COLO829 (cell line): ENCODE data around the gene CYTH3.

ENCODE experiments used
- DNase-seq: peaks from one replicate; pipeline ENCODE4 v3.0.0; 2012; ENCODE audit warnings: low spot score

The CYTH3 gene

GRCh38 chr7:6258440-6259182, 13.8 kb downstream of the CYTH3 start:
- DNase-seq = peak; percentile 73

- DNase-seq = peak; percentile 85
These were observed 14.7 kb downstream of the CYTH3 start for GRCh38 chr7:6257675-6258074.

GRCh38 chr7:6256677-6257535, 15.5 kb downstream of the CYTH3 start:
- DNase-seq = peak; percentile 88

DNA sequence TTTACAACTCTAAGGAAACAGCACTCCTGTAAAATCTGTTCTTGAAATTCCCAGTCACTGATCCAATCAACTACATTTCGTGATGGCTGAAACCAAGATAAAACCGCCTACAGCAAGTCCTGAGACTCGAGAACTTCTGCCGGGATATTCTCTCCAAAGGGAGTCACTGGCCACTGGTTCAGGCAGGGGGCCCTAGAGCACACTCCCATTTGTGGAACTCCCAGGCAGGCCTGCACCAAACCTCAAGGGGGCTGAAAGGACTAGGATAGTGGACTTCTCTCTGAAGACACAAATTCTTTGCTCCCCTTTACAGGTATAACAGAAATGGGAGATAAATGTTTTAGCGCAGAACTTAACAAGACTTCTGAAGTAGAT, 16.3 kb downstream of the CYTH3 start:
- DNase-seq = no peak

- no peak for DNase-seq
These were observed 17.6 kb downstream of the CYTH3 start for GRCh38 chr7:6254866-6255265.

DNA sequence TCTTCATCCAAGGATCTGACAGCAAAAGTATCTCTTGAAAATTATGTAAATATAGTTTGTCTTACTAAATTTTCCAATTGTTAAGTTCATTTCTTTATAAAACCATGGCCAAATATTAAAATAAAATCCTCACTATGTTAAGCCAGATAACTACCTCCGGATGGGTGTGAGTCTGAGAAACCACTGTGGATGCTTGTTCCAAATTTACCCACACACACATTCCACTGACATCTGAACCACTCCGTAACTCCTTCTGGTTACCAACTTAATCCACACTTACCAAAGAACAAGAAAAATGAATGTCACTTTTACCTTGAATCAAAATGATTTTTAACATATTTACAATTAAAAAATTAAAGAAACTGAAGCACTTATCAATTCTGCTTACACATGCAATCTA, 19.7 kb downstream of the CYTH3 start:
- no peak for DNase-seq

DNA sequence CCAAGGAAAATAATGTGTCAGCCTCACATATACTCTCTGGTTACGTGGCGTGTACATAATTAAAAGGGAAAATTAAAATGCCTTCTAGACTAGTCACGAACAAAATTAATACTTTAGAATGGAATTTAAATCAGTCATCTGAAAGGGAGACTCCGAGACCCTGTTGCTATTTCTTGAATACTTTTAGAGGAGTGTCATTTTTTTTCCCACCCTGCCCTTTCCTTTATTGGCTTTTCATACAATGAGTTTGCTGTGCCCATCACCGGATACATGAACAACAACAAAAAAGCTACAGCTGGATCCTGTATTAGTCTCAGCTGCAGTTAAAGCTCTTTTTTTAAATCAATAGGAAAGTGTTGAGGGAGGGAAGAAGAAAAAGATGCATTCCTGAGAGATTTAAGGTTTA, 20.1 kb downstream of the CYTH3 start:
- no peak for DNase-seq

DNA sequence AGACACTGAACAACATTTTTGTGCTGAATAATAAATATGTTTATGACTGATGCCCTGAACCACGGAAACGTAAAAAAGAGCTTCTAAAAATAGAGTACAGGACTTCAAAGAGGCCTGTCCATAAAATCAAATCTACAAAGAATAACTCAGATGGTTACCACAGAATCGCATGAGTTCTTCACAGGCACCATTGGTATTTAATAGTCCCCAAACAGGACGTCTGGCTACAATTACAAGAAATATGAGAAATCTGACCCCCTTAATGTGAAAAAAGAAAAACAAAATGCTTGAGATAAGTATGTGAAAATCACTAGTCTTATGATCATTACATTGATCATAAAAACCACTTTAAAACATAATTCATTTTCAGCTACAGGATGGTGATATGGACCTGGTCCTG, 20.8 kb downstream of the CYTH3 start:
- DNase-seq = no peak

- DNase-seq = no peak
These were observed 22.0 kb downstream of the CYTH3 start for GRCh38 chr7:6250364-6250833.

DNA sequence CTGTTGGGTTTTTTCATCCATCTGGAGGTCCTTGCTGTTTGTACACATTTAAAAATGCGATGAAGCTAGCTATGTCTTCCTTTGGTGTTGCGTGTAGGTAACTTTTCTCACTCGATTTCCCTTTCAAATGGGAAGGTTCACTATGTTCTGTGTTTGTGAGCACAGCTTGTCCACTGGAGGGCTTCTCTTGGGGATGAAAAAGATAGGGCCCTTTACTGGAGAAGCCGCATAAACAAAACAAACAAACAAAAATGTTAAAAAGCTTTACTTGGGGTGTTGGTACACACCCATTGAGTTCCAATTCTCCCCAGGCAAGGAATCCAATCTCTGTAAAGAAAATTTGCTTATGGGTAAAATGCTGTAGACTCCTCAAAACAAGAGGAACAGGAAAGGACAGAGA, 23.4 kb downstream of the CYTH3 start:
- no peak for DNase-seq

- no peak for DNase-seq
These were observed 23.8 kb downstream of the CYTH3 start for GRCh38 chr7:6248581-6248980.

- DNase-seq = no peak
These were observed 26.0 kb downstream of the CYTH3 start for GRCh38 chr7:6246251-6246917.

GRCh38 chr7:6244021-6244420, 28.4 kb downstream of the CYTH3 start:
- no peak for DNase-seq

DNA sequence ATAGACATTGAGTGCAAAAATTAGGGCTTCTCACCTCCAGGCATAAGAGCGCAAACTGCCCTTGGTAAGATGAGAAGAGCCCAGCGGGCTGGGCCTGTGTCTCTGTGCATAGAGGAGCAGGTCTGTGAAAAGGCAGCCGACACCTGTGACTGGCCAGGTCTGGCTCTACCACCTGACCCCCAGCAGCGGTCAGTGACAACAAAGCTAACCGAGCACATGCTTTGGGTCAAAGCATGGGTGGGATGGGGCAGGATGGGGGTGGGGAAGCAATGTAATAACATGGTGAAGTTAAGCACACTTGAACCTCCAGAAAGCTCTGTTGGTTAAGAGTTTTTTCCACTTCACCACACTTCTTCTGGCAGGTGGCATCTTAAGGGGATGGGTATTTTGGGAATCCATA, 29.3 kb downstream of the CYTH3 start:
- DNase-seq = no peak

GRCh38 chr7:6242561-6242960, 29.9 kb downstream of the CYTH3 start:
- DNase-seq = no peak

DNA sequence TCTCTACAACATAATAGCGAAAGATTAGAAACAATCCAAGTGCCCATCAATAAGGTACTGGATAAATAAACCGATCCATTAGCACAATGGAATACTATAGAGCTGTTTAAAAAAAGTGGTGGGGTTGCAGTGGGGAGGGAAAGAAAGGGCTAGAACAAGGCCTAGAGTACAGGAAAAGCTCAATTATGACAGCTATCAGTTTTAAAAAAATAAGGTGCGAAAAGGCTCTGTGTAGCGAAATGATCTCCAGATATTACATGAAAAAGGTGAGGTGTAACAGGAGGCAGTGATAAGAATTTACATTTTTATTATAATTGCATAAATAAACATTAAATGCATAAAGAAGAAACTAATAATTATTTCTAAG, 30.8 kb downstream of the CYTH3 start:
- no peak for DNase-seq

GRCh38 chr7:6238309-6238925, 34.0 kb downstream of the CYTH3 start:
- DNase-seq = no peak

DNA sequence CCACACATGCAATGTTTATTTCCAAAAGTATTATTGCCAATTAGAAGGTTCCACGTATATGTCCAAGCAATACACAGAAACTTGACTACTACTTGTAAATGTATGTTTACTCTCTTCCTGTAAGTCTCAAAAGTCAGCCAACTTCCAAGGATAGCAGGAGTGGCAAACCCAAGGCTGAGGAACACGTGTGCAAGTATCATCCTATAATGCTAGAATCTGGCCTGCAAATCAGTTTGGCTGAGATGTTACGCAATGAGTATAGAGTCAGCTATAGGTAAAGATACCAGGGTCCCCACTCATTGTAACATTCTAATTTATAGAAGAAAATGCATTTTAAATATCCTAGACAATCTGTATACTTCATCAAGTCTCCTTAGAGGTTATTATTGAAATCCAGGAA, 34.7 kb downstream of the CYTH3 start:
- DNase-seq = no peak

DNA sequence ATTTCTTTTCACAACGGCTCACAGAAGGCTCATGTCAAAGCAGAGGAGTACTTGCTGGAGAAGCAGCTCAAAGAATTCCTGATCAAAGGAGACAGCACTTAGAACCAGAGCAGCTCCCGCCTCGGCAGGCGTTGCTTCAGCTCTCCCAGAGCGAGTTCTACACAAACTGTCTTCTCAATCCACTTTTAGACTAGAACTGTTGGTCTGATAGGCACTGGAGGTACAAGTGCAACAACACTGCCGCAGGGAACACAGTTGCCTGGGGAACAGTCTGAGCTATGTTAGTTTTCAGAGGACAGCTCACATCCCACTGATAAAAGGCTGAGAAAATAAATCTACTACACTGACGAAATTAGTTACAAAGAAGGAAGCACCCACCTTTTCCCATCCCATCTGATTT, 35.4 kb downstream of the CYTH3 start:
- DNase-seq = no peak

GRCh38 chr7:6235029-6235871, 37.2 kb downstream of the CYTH3 start:
- DNase-seq = no peak

DNA sequence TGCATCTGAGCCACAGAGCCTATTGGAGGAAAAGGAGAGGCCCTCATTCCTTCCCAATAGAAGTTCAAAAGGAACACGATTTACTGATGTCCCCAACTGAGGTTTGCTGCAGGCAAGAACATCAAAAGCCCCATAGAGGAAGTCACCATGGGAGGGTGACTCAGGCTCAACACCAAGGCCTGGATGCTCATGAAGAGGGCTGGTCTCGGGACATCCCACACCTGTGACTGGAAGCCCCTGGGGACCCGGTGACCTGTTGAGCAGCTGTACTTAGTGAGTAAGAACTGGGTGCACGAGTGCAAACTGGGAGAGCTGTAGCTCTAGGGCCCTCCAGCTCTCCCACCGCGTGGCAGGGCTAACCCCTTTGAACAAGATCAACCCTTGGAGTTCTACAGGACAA, 38.0 kb downstream of the CYTH3 start:
- DNase-seq = no peak

DNA sequence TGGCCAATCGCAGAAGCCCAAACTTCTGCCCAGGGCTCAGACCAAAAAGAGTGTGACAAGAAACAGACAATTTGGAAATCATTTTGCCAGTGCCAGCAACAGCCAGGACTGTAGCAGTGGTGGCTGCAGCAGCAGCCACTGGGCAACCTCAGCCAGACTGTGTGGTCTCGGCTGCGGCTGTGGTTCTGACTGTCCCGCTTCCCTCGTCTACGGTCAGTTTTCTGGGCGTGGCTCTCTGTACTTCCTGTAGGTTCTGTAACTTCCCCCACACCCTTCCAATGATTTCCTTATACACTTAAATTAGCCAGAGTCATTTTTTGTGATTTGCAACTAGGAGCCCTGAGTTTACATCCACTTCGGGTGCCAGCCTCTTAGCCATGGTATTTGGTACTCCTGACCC, 39.9 kb downstream of the CYTH3 start:
- no peak for DNase-seq
